Thyroid gland (tissue), 4 donors: ENCODE measurements around the gene CNTNAP4.

Source experiments
- CTCF ChIP-seq, 6 experiments: fragments of 200-600 bp in 3 of 6; fragments of 450-650 bp in 3 of 6; sonication (generic) in 3 of 6; IDR thresholded peaks; one replicate each; pipeline ENCODE4 v1.5.1; 2016 to 2019; ENCODE audit warnings: antibody characterized with exemption in 6 of 6, mild to moderate bottlenecking in 2 of 6, inconsistent platforms in 1 of 6, moderate library complexity in 1 of 6
- POLR2A ChIP-seq, 2 donors: fragments of 450-650 bp; IDR thresholded peaks; one replicate each; pipeline ENCODE4 v1.6.1; 2017; ENCODE audit warnings: antibody characterized with exemption in 2 of 2, mild to moderate bottlenecking in 2 of 2, moderate library complexity in 1 of 2

DNA sequence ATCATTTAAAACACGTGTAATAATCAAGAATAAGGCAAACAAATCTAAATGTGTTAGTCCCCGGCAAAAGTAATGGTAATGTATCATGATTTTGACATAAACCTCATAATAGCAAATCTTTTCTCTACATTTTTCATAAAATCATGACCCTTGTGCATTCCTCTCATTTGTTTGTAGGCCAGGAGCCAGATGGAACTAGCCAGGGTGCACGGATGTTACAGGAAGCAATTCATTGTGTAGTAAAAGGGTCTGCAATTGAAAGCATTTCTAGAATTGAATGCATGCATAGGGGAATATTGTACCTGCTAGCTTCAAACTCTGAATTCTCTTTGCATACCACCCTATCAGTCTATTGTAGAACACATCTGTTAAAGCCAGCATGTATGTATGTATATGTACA, 66.6 kb downstream of the CNTNAP4 start:
- no peak for TF ChIP-seq POLR2A (IDR thresholded peaks at IDR 0.05)
- TF ChIP-seq CTCF (IDR thresholded peaks at IDR 0.05), result no peak
